Ascending aorta (tissue), 2 donors: Measurements from ENCODE around the gene OFD1. TPM values are rescaled to one million over a fixed set of nuclear protein-coding genes. Genes with fewer than 3 reads are reported as not detected.
"Not testable (repeated sequence)": the region's sequence is repeated elsewhere in the genome, so short reads cannot be mapped to it uniquely, and the experiment has no call there.

ENCODE experiments used
- DNase-seq, 2 donors: peaks; one replicate each; pipeline ENCODE4 v3.0.0-alpha.2; 2019; ENCODE audit warnings: low spot score in 2 of 2
- H3K27ac ChIP-seq, 2 donors: fragments of 200-600 bp; sonication (generic); one replicate each; pipeline ENCODE4 v1.5.1; 2016 to 2017; ENCODE audit warnings: mild to moderate bottlenecking in 1 of 2
- H3K27me3 ChIP-seq: fragments of 200-600 bp; sonication (generic); one replicate; pipeline ENCODE4 v1.5.1; 2017
- H3K36me3 ChIP-seq, 2 donors: fragments of 200-600 bp; sonication (generic); one replicate each; pipeline ENCODE4 v1.5.1; 2016
- H3K4me1 ChIP-seq, 2 donors: fragments of 200-600 bp; sonication (generic); one replicate each; pipeline ENCODE4 v1.5.1; 2016 to 2017; ENCODE audit warnings: mild to moderate bottlenecking in 1 of 2
- H3K4me3 ChIP-seq, 2 donors: fragments of 200-600 bp; sonication (generic); one replicate each; pipeline ENCODE4 v1.5.1; 2016 to 2017; ENCODE audit warnings: mild to moderate bottlenecking in 1 of 2
- H3K9me3 ChIP-seq, 2 donors: fragments of 200-600 bp; sonication (generic); one replicate each; pipeline ENCODE4 v1.5.1; 2016
- CTCF ChIP-seq, 3 experiments: fragments of 200-600 bp in 2 of 3; fragments of 450-650 bp in 1 of 3; sonication (generic) in 2 of 3; IDR thresholded peaks; one replicate each; pipeline ENCODE4 v1.5.1; 2016 to 2019; ENCODE audit warnings: antibody characterized with exemption in 3 of 3, mild to moderate bottlenecking in 1 of 3, moderate library complexity in 1 of 3
- intact Hi-C: fragments of 100-400 bp; cut with DNase I; formaldehyde crosslinking; loops from one replicate; pipeline ENCODE4 v1.15.1; 2023
- total RNA-seq: library from RNA; depleted of rRNA; stranded (reverse); fragments of >200 nt; gene quantifications from one replicate; pipeline ENCODE4 v1.1.0, GENCODE V29; 2016

The OFD1 gene
- total RNA-seq, 1 donor from 2014 or later, result 8.4 TPM

GRCh38 chrX:13721371-13721770, 13.2 kb upstream of the OFD1 start:
- no peak overlapping the region for H3K27ac ChIP-seq
- intact Hi-C loops, result no loop called here
- no peaks in the 10 kb centered on the region for H3K4me1 ChIP-seq
- H3K4me3 ChIP-seq, result no peak overlapping the region
- no peaks in the 10 kb centered on the region for H3K27me3 ChIP-seq
- TF ChIP-seq CTCF (IDR thresholded peaks at IDR 0.05), result no peak
- no peaks in the 10 kb centered on the region for H3K9me3 ChIP-seq
- no peak for DNase-seq
- peaks cover 0 to 13% of the 10 kb centered on the region in 2 donors for H3K36me3 ChIP-seq

- H3K27me3 ChIP-seq, result no peaks in the 10 kb centered on the region
- intact Hi-C loops, result no loop called here
- H3K27ac ChIP-seq, result no peak overlapping the region
- H3K4me3 ChIP-seq, result no peak overlapping the region
- no peaks in the 10 kb centered on the region for H3K4me1 ChIP-seq
- TF ChIP-seq CTCF (IDR thresholded peaks at IDR 0.05), result no peak
- no peaks in the 10 kb centered on the region for H3K9me3 ChIP-seq
- peaks cover 0 to 13% of the 10 kb centered on the region in 2 donors for H3K36me3 ChIP-seq
- no peak for DNase-seq
Measured at GRCh38 chrX:13721819-13722519, 12.6 kb upstream of the OFD1 start.

GRCh38 chrX:13724878-13725277, 9.7 kb upstream of the OFD1 start:
- H3K9me3 ChIP-seq, H3K27me3 ChIP-seq, H3K36me3 ChIP-seq, intact Hi-C loops, H3K4me3 ChIP-seq, H3K27ac ChIP-seq, H3K4me1 ChIP-seq, DNase-seq: not testable (repeated sequence)

- DNase-seq, H3K4me3 ChIP-seq, H3K9me3 ChIP-seq, H3K36me3 ChIP-seq, H3K27me3 ChIP-seq, H3K4me1 ChIP-seq, H3K27ac ChIP-seq, intact Hi-C loops: not testable (repeated sequence)
Measured at GRCh38 chrX:13726583-13726982, 8.0 kb upstream of the OFD1 start.

GRCh38 chrX:13730523-13730922, 4.0 kb upstream of the OFD1 start:
- DNase-seq, H3K27ac ChIP-seq, H3K9me3 ChIP-seq, H3K4me1 ChIP-seq, H3K4me3 ChIP-seq, H3K36me3 ChIP-seq, H3K27me3 ChIP-seq: not testable (repeated sequence)
- intact Hi-C loops, result loop anchor here (5.0 kb wide), 1 partner anchor 758 kb away; no protein-coding TSS in a partner anchor

- no peaks in the 10 kb centered on the region for H3K9me3 ChIP-seq
- no peak for DNase-seq
- no peak for TF ChIP-seq CTCF (IDR thresholded peaks at IDR 0.05)
- intact Hi-C loops, result loop anchor here (5.0 kb wide), 1 partner anchor 760 kb away; no protein-coding TSS in a partner anchor
- H3K27me3 ChIP-seq, result no peaks in the 10 kb centered on the region
- H3K4me3 ChIP-seq, result peak overlapping the region in 1 of 2 donors; percentile 80
- peaks cover 0 to 6% of the 10 kb centered on the region in 2 donors for H3K4me1 ChIP-seq
- H3K27ac ChIP-seq, result peak overlapping the region; percentile 38 to 84
- peaks cover 0 to 3% of the 10 kb centered on the region in 2 donors for H3K36me3 ChIP-seq
Measured at GRCh38 chrX:13732246-13733067, 2.1 kb upstream of the OFD1 start.

- H3K4me3 ChIP-seq, result peak overlapping the region; percentile 70 to 80
- H3K27ac ChIP-seq, result peak overlapping the region; percentile 82 to 84
- intact Hi-C loops, result loop anchor here (5.0 kb wide), 1 partner anchor 761 kb away; no protein-coding TSS in a partner anchor
- peaks cover 0 to 6% of the 10 kb centered on the region in 2 donors for H3K4me1 ChIP-seq
- H3K27me3 ChIP-seq, result no peaks in the 10 kb centered on the region
- no peak for TF ChIP-seq CTCF (IDR thresholded peaks at IDR 0.05)
- no peak for DNase-seq
- peaks cover 0 to 3% of the 10 kb centered on the region in 2 donors for H3K36me3 ChIP-seq
- H3K9me3 ChIP-seq, result no peaks in the 10 kb centered on the region
Measured at GRCh38 chrX:13733506-13733905, 1.0 kb upstream of the OFD1 start.
